ENCODE results near the gene KDM1A. TPM values are rescaled to one million over a fixed set of nuclear protein-coding genes. Genes with fewer than 3 reads are reported as not detected.

KDM1A gene
- 64.2 and 72.3 TPM in 2 replicates for total RNA-seq (2022)
- percentile 87 among the genes with signal in this experiment for Bru-seq, nascent RNA
- percentile 83 among the genes with signal in this experiment for BruChase-seq, experiment 1, labeled RNA remaining after a 6-hour chase
- BruChase-seq, experiment 2, labeled RNA remaining after a 2-hour chase = percentile 83 among the genes with signal in this experiment
- long read RNA-seq, transcript KDM1A-206 (1 exons, 2,810 nt) = minor isoform, 8 of 502 reads
- long read RNA-seq, transcript KDM1A-201 (19 exons, 3,033 nt) = major isoform, 208 of 502 reads
- long read RNA-seq, transcript KDM1A-203 (19 exons, 3,039 nt) = minor isoform, 11 of 502 reads
- long read RNA-seq, partial matches to known transcripts = 14 of 502 reads
- long read RNA-seq, other reads (novel, unspliced or antisense) = 261 of 502 reads

GRCh38 chr1:23019094-23019862, at the start of gene KDM1A:
KDM1A (plus strand) TSS chr1:23019468; CDS start chr1:23019597, 129 bp downstream.
- DNase-seq (ENCODE audit: unreplicated experiment) = peak; percentile 98
- CTCF ChIA-PET = no interaction called here
- Mint-ChIP-seq H3K9me3 (ENCODE audit: unreplicated experiment) (peaks cover 7% of the 10 kb centered on the region), H3K4me1 (ENCODE audit: insufficient read depth, unreplicated experiment) (peaks cover 15% of the 10 kb centered on the region), H3K27ac (ENCODE audit: low read depth, unreplicated experiment) (peak within 1 kb of the TSS; percentile 47), H3K36me3 (ENCODE audit: insufficient read depth, unreplicated experiment) (no peaks in the 10 kb centered on the region), H3K4me3 (ENCODE audit: unreplicated experiment) (peak within 1 kb of the TSS; percentile 74), H3K27me3 (ENCODE audit: insufficient read depth, unreplicated experiment) (no peaks in the 10 kb centered on the region)
- TF ChIP-seq, protein P1, sequence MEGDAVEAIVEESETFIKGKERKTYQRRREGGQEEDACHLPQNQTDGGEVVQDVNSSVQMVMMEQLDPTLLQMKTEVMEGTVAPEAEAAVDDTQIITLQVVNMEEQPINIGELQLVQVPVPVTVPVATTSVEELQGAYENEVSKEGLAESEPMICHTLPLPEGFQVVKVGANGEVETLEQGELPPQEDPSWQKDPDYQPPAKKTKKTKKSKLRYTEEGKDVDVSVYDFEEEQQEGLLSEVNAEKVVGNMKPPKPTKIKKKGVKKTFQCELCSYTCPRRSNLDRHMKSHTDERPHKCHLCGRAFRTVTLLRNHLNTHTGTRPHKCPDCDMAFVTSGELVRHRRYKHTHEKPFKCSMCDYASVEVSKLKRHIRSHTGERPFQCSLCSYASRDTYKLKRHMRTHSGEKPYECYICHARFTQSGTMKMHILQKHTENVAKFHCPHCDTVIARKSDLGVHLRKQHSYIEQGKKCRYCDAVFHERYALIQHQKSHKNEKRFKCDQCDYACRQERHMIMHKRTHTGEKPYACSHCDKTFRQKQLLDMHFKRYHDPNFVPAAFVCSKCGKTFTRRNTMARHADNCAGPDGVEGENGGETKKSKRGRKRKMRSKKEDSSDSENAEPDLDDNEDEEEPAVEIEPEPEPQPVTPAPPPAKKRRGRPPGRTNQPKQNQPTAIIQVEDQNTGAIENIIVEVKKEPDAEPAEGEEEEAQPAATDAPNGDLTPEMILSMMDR (IDR thresholded peaks at IDR 0.05; ENCODE audit: unreplicated experiment) = no peak
- POLR2A ChIA-PET = interaction anchor here (0.6 to 3.4 kb wide), 18 partner anchors 9 to 1064 kb away, joined by 3 to 48 read pairs (median 4); partner anchors contain the start of genes LUZP1 and PITHD1
- intact Hi-C loops (cut with micrococcal nuclease) = loop anchor here (2.0 kb wide), 1 partner anchor 42 kb away; no protein-coding TSS in a partner anchor
- no TSS peak for BruUV-seq (replicated peaks)

- POLR2A ChIA-PET = no interaction called here
- intact Hi-C loops (cut with micrococcal nuclease) = no loop called here
Observed at GRCh38 chr1:22970096-22970495, 49.2 kb upstream of the KDM1A start.

GRCh38 chr1:22971161-22971560, 48.1 kb upstream of the KDM1A start:
- no peak overlapping the region for H3K27ac Mint-ChIP-seq (ENCODE audit: low read depth, unreplicated experiment)
- peaks cover 10% of the 10 kb centered on the region for H3K27me3 Mint-ChIP-seq (ENCODE audit: insufficient read depth, unreplicated experiment)
- peaks cover 34% of the 10 kb centered on the region for H3K4me1 Mint-ChIP-seq (ENCODE audit: insufficient read depth, unreplicated experiment)
- CTCF ChIA-PET = interaction anchor here (1.2 to 1.5 kb wide), 2 partner anchors 128 to 214 kb away, joined by 6 to 8 read pairs; no protein-coding TSS in a partner anchor
- H3K4me3 Mint-ChIP-seq (ENCODE audit: unreplicated experiment) = no peak overlapping the region
- H3K9me3 Mint-ChIP-seq (ENCODE audit: unreplicated experiment) = no peaks in the 10 kb centered on the region
- H3K36me3 Mint-ChIP-seq (ENCODE audit: insufficient read depth, unreplicated experiment) = no peaks in the 10 kb centered on the region
- no TSS peak for BruUV-seq (replicated peaks)
- POLR2A ChIA-PET = interaction anchor here (0.7 to 1.4 kb wide), 3 partner anchors 49 to 238 kb away, joined by 3 to 6 read pairs (median 3); no protein-coding TSS in a partner anchor
- intact Hi-C loops (cut with micrococcal nuclease) = no loop called here
- TF ChIP-seq, protein P1 (IDR thresholded peaks at IDR 0.05; ENCODE audit: unreplicated experiment) = no peak
- DNase-seq (ENCODE audit: unreplicated experiment) = no peak

More at GRCh38 chr1:22970096-22970495, 49.2 kb upstream of the KDM1A start:
- H3K4me1 Mint-ChIP-seq (ENCODE audit: insufficient read depth, unreplicated experiment) = peaks cover 32% of the 10 kb centered on the region
- BruUV-seq (replicated peaks) = no TSS peak
- CTCF ChIA-PET = interaction anchor here (0.6 to 1.5 kb wide), 5 partner anchors 13 to 215 kb away, joined by 3 to 8 read pairs (median 3); no protein-coding TSS in a partner anchor
- TF ChIP-seq, protein P1 (IDR thresholded peaks at IDR 0.05; ENCODE audit: unreplicated experiment) = no peak
- no peaks in the 10 kb centered on the region for H3K9me3 Mint-ChIP-seq (ENCODE audit: unreplicated experiment)
- H3K27me3 Mint-ChIP-seq (ENCODE audit: insufficient read depth, unreplicated experiment) = peaks cover 10% of the 10 kb centered on the region
- H3K4me3 Mint-ChIP-seq (ENCODE audit: unreplicated experiment) = no peak overlapping the region
- DNase-seq (ENCODE audit: unreplicated experiment) = no peak
- H3K27ac Mint-ChIP-seq (ENCODE audit: low read depth, unreplicated experiment) = no peak overlapping the region
- no peaks in the 10 kb centered on the region for H3K36me3 Mint-ChIP-seq (ENCODE audit: insufficient read depth, unreplicated experiment)
